ENCODE measurements around the gene INTS6.

INTS6 gene

DNA sequence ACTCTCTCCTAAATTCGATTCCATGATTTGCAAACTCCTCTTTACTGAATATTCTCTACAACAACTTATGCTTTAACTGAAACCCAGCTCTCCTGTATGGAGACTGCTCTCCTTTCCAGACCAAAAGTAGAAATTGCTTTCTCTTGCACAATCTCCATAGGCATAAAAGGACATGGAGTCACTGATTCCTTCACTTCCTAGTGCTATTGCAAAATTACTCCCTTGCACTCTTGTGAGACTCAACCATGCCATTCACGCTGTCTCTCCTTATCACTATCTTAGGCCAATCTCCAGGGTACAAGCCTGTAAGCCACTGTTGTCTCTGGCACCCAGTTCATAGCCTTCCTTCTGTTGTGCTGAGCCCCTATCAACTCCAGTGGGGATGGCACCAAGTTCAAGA, 82.7 kb downstream of the INTS6 start:
- no peak for DNase-seq (ENCODE audit: low read depth, low spot score)
- no peaks in the 10 kb centered on the region for H3K27me3 ChIP-seq (ENCODE audit: control insufficient read depth, insufficient read depth, low read length)
- H3K4me1 ChIP-seq (ENCODE audit: control insufficient read depth, insufficient read depth, low read length) = peaks cover 5% of the 10 kb centered on the region; the same call in 1 of the 2 replicates
- H3K27ac ChIP-seq (ENCODE audit: low read length) = no peak overlapping the region
- H3K9me3 ChIP-seq (ENCODE audit: control insufficient read depth, insufficient read depth, low read length) = no peaks in the 10 kb centered on the region
- no peak overlapping the region for H3K4me3 ChIP-seq (ENCODE audit: low read length)
- 100% methylated on average over 1 of the region's 2 CpGs for whole genome bisulfite sequencing (ENCODE audit: insufficient coverage, insufficient read length)
- H3K36me3 ChIP-seq (ENCODE audit: control insufficient read depth, insufficient read depth, low read length) = peaks cover 7% of the 10 kb centered on the region; the same call in 1 of the 2 replicates

- no peak for DNase-seq (ENCODE audit: low read depth, low spot score)
- no peaks in the 10 kb centered on the region for H3K36me3 ChIP-seq (ENCODE audit: control insufficient read depth, insufficient read depth, low read length)
- no peaks in the 10 kb centered on the region for H3K9me3 ChIP-seq (ENCODE audit: control insufficient read depth, insufficient read depth, low read length)
- H3K4me1 ChIP-seq (ENCODE audit: control insufficient read depth, insufficient read depth, low read length) = no peaks in the 10 kb centered on the region
- no peaks in the 10 kb centered on the region for H3K27me3 ChIP-seq (ENCODE audit: control insufficient read depth, insufficient read depth, low read length)
- WGBS (ENCODE audit: insufficient coverage, insufficient read length) = no CpG with 5 or more reads among the region's 3 CpGs
- no peak overlapping the region for H3K4me3 ChIP-seq (ENCODE audit: low read length)
- H3K27ac ChIP-seq (ENCODE audit: low read length) = no peak overlapping the region
Measured at GRCh38 chr13:51364404-51365008, 88.3 kb downstream of the INTS6 start.

- no peak overlapping the region for H3K4me3 ChIP-seq (ENCODE audit: low read length)
- H3K27ac ChIP-seq (ENCODE audit: low read length) = no peak overlapping the region
- DNase-seq (ENCODE audit: low read depth, low spot score) = no peak
- H3K27me3 ChIP-seq (ENCODE audit: control insufficient read depth, insufficient read depth, low read length) = no peaks in the 10 kb centered on the region
- H3K36me3 ChIP-seq (ENCODE audit: control insufficient read depth, insufficient read depth, low read length) = no peaks in the 10 kb centered on the region
- no peaks in the 10 kb centered on the region for H3K9me3 ChIP-seq (ENCODE audit: control insufficient read depth, insufficient read depth, low read length)
- H3K4me1 ChIP-seq (ENCODE audit: control insufficient read depth, insufficient read depth, low read length) = no peaks in the 10 kb centered on the region
Measured at GRCh38 chr13:51363625-51364024, 89.2 kb downstream of the INTS6 start.

DNA sequence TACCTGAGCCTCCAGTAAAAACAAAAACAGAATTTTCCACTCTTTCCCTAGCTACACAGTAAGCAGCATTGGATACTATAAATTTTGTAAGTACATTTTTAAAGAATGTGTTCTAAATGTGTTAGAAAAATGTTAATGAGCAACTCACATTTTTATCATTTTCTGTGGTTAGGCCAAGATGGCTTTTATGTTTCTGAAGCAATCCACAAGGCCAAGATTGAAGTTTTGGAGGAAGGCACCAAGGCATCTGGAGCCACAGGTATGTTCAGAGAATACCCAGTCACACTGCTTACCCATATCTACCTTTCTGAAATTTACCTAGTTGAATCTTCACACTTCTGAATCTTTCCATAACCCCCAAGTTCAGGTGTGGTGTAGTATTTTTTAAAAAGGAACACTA, 91.7 kb downstream of the INTS6 start:
- no peak for DNase-seq (ENCODE audit: low read depth, low spot score)
- H3K4me3 ChIP-seq (ENCODE audit: low read length) = no peak overlapping the region
- no peaks in the 10 kb centered on the region for H3K9me3 ChIP-seq (ENCODE audit: control insufficient read depth, insufficient read depth, low read length)
- no peaks in the 10 kb centered on the region for H3K36me3 ChIP-seq (ENCODE audit: control insufficient read depth, insufficient read depth, low read length)
- H3K4me1 ChIP-seq (ENCODE audit: control insufficient read depth, insufficient read depth, low read length) = no peaks in the 10 kb centered on the region
- no peaks in the 10 kb centered on the region for H3K27me3 ChIP-seq (ENCODE audit: control insufficient read depth, insufficient read depth, low read length)
- H3K27ac ChIP-seq (ENCODE audit: low read length) = no peak overlapping the region

- H3K4me3 ChIP-seq (ENCODE audit: low read length) = no peak overlapping the region
- no peaks in the 10 kb centered on the region for H3K36me3 ChIP-seq (ENCODE audit: control insufficient read depth, insufficient read depth, low read length)
- no peaks in the 10 kb centered on the region for H3K27me3 ChIP-seq (ENCODE audit: control insufficient read depth, insufficient read depth, low read length)
- no peaks in the 10 kb centered on the region for H3K9me3 ChIP-seq (ENCODE audit: control insufficient read depth, insufficient read depth, low read length)
- no peaks in the 10 kb centered on the region for H3K4me1 ChIP-seq (ENCODE audit: control insufficient read depth, insufficient read depth, low read length)
- no CpG with 5 or more reads among the region's 1 CpG for WGBS (ENCODE audit: insufficient coverage, insufficient read length)
- no peak overlapping the region for H3K27ac ChIP-seq (ENCODE audit: low read length)
- no peak for DNase-seq (ENCODE audit: low read depth, low spot score)
Measured at GRCh38 chr13:51360489-51360888, 92.3 kb downstream of the INTS6 start.

DNA sequence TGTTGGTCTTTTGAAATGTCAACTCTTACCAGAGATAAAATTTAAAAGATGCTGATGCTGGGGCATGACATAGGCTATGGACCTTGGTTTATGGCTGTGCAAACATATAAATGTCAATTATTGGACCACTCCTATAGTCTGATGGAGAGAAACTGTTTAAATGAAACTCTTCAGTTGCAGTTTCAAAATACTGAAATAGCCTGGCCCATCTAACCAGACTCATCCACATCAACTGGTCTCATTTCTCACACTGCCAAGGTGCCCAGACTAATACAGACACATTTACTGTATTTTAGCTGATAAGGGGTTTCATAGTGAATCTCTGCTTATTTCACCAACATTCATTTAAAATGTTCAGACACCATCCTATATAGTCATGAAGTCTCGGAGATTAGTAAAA, 93.5 kb downstream of the INTS6 start:
- no CpG with 5 or more reads among the region's 1 CpG for WGBS (ENCODE audit: insufficient coverage, insufficient read length)
- H3K27me3 ChIP-seq (ENCODE audit: control insufficient read depth, insufficient read depth, low read length) = no peaks in the 10 kb centered on the region
- DNase-seq (ENCODE audit: low read depth, low spot score) = no peak
- no peaks in the 10 kb centered on the region for H3K36me3 ChIP-seq (ENCODE audit: control insufficient read depth, insufficient read depth, low read length)
- H3K4me1 ChIP-seq (ENCODE audit: control insufficient read depth, insufficient read depth, low read length) = no peaks in the 10 kb centered on the region
- H3K9me3 ChIP-seq (ENCODE audit: control insufficient read depth, insufficient read depth, low read length) = no peaks in the 10 kb centered on the region
- H3K4me3 ChIP-seq (ENCODE audit: low read length) = no peak overlapping the region
- no peak overlapping the region for H3K27ac ChIP-seq (ENCODE audit: low read length)

DNA sequence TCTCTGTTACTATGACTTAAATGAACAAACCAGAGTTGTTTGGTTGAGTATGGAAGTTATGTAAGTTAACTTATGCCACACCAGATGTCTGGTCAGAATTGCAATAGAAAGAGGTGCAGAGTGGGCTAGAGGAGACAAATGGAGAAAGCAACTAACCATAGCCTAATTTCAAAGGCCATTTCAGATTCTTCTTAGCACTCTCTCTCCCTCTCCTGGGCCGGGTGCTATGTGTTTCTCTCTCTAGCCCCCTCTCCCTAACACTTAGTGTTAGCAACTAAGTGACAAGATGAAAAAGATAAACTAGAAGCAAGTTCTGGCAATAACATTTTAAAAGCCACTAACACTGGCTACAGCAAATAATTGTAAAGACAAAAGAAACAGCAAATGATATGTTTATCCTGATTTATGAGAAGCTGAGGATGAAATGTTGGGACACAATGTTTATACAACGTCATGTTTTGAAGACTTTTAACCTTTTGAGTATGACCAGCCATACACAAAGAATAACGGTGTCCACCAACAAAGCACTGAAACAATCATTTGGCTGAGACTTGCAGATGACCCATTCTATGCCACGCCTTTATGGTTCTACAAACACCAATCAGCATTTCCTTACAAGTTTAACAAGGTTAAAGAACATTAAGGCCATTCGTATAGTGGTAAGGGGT, 94.8 kb downstream of the INTS6 start:
- no peak for DNase-seq (ENCODE audit: low read depth, low spot score)
- Histone ChIP-seq H3K4me3 (ENCODE audit: low read length) (no peak overlapping the region), H3K36me3 (ENCODE audit: control insufficient read depth, insufficient read depth, low read length) (no peaks in the 10 kb centered on the region), H3K4me1 (ENCODE audit: control insufficient read depth, insufficient read depth, low read length) (no peaks in the 10 kb centered on the region), H3K9me3 (ENCODE audit: control insufficient read depth, insufficient read depth, low read length) (no peaks in the 10 kb centered on the region), H3K27me3 (ENCODE audit: control insufficient read depth, insufficient read depth, low read length) (no peaks in the 10 kb centered on the region), H3K27ac (ENCODE audit: low read length) (no peak overlapping the region)
- no CpG with 5 or more reads among the region's 5 CpGs for WGBS (ENCODE audit: insufficient coverage, insufficient read length)

GRCh38 chr13:51355217-51355616, 97.6 kb downstream of the INTS6 start:
- no CpG with 5 or more reads among the region's 2 CpGs for WGBS (ENCODE audit: insufficient coverage, insufficient read length)
- no peaks in the 10 kb centered on the region for H3K36me3 ChIP-seq (ENCODE audit: control insufficient read depth, insufficient read depth, low read length)
- no peak overlapping the region for H3K27ac ChIP-seq (ENCODE audit: low read length)
- H3K27me3 ChIP-seq (ENCODE audit: control insufficient read depth, insufficient read depth, low read length) = no peaks in the 10 kb centered on the region
- no peak overlapping the region for H3K4me3 ChIP-seq (ENCODE audit: low read length)
- no peak for DNase-seq (ENCODE audit: low read depth, low spot score)
- no peaks in the 10 kb centered on the region for H3K9me3 ChIP-seq (ENCODE audit: control insufficient read depth, insufficient read depth, low read length)
- H3K4me1 ChIP-seq (ENCODE audit: control insufficient read depth, insufficient read depth, low read length) = no peaks in the 10 kb centered on the region

- H3K4me1 ChIP-seq (ENCODE audit: control insufficient read depth, insufficient read depth, low read length) = no peaks in the 10 kb centered on the region; the same call in 1 of the 2 replicates
- H3K27ac ChIP-seq (ENCODE audit: low read length) = no peak overlapping the region
- H3K36me3 ChIP-seq (ENCODE audit: control insufficient read depth, insufficient read depth, low read length) = no peaks in the 10 kb centered on the region
- H3K27me3 ChIP-seq (ENCODE audit: control insufficient read depth, insufficient read depth, low read length) = no peaks in the 10 kb centered on the region
- no peak overlapping the region for H3K4me3 ChIP-seq (ENCODE audit: low read length)
- no peaks in the 10 kb centered on the region for H3K9me3 ChIP-seq (ENCODE audit: control insufficient read depth, insufficient read depth, low read length)
- no peak for DNase-seq (ENCODE audit: low read depth, low spot score)
Measured at GRCh38 chr13:51349016-51349415, 103.8 kb downstream of the INTS6 start.

- no peak for DNase-seq (ENCODE audit: low read depth, low spot score)
- Histone ChIP-seq H3K27me3 (ENCODE audit: control insufficient read depth, insufficient read depth, low read length) (no peaks in the 10 kb centered on the region), H3K9me3 (ENCODE audit: control insufficient read depth, insufficient read depth, low read length) (no peaks in the 10 kb centered on the region), H3K4me1 (ENCODE audit: control insufficient read depth, insufficient read depth, low read length) (no peaks in the 10 kb centered on the region; the same call in 1 of the 2 replicates), H3K27ac (ENCODE audit: low read length) (no peak overlapping the region), H3K36me3 (ENCODE audit: control insufficient read depth, insufficient read depth, low read length) (no peaks in the 10 kb centered on the region), H3K4me3 (ENCODE audit: low read length) (no peak overlapping the region)
- no CpG with 5 or more reads among the region's 10 CpGs for WGBS (ENCODE audit: insufficient coverage, insufficient read length)
Measured at GRCh38 chr13:51348069-51348967, 104.5 kb downstream of the INTS6 start.

Measured in iPS DF 6.9 (cell line).